GM12865 (cell line): ENCODE measurements around the gene GNAI1.

Experiments
- DNase-seq: peaks from one replicate; pipeline ENCODE4 v3.0.0; 2010; ENCODE audit warnings: low read depth
- H3K4me3 ChIP-seq: 2 replicates; pipeline ENCODE4 v1.5.1; 2011; ENCODE audit warnings: mild to moderate bottlenecking, low read depth, low read length, control low read depth
- CTCF ChIP-seq: IDR thresholded peaks from 2 replicates; pipeline ENCODE4 v1.5.1; 2011; ENCODE audit warnings: low read length, control low read depth, low read depth, inconsistent platforms; ENCODE audit not compliant: insufficient read depth; ENCODE audit errors: missing control alignments

Gene GNAI1

DNA sequence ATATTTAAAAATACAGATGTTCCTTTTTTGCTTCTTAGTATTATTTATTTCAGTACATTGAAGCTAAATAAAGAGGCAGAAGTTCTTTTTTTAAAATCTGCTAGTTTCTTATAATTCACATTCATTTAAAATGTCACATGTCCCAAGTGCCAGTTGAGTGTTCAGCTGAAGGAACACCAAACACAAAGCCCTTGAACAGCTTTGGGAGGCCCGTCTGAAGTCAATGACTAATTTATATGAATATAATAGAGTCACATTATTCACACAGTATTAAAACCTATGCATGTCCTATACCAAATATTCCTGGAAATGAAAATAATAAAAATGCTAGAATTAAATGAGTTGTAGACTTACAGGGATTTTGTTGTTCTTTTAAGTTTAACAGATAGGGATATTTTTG lies 70.3 kb downstream of the GNAI1 start:
- TF ChIP-seq CTCF, result no peak

DNA sequence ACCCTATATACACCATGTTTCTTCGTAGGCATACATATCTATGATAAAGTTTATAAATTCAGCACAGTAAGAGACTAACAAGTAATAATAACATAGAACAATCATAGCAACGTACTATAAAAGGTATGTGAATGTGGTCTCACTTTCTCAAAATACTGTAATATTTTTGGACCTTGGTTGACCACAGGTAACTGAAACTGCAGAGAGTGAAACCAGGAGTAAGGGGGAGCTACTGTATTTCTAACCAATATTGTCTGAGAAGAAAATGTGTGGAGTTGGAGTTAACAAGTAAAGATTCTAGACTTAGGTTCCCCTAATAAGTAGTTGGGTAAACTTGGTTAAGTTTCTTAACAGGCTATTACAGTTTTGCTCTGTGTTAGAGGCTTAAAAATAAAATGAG lies 72.1 kb downstream of the GNAI1 start:
- no peak for TF ChIP-seq CTCF
- peak; percentile 17 for DNase-seq
- H3K4me3 ChIP-seq, result no peak overlapping the region

More for the DNA sequence above, 70.3 kb downstream of the GNAI1 start:
- H3K4me3 ChIP-seq, result no peak overlapping the region
- DNase-seq, result no peak

DNA sequence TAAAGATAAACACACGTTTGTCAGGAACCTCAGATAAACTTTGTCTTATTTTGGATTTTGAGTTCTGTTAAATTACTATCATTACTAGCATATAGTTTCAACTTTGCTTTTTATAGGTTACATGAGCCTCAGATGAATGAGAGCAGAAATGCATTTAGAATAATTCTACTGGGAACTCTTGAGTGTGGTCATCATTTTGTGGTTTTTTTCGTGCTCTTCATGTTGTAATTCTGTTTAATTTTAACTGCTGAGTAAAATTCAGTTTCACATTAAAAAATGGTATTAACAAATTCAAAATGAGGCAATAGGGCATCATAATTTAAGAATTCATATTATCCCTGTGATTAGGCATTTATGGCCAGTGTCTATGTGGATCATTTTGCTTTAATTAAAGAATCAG lies 72.9 kb downstream of the GNAI1 start:
- H3K4me3 ChIP-seq, result no peak overlapping the region
- DNase-seq, result no peak
- TF ChIP-seq CTCF, result no peak

GRCh38 chr7:80208700-80209099 lies 74.1 kb downstream of the GNAI1 start:
- no peak for DNase-seq
- TF ChIP-seq CTCF, result no peak
- H3K4me3 ChIP-seq, result no peak overlapping the region

DNA sequence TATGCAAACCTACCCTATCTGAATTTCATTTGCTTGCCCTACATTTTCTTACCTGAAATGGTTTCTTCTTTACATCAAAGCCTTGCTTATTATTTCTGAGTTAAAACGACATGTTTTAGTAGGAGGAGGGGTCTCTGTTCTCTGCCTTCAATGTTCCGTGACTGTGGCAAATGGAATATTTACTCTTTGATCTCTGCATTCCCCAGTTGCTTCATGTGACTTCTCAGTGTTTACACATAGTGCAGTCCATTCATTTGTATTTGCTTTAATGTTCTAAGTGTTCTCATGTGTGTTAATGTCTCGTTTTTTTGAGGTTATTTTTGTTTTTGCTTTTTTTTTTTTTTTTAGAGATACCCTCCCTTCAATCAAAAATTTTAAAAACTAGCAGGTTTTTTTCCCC lies 75.8 kb downstream of the GNAI1 start:
- no peak for DNase-seq
- no peak overlapping the region for H3K4me3 ChIP-seq
- no peak for TF ChIP-seq CTCF

GRCh38 chr7:80213814-80214213 lies 79.2 kb downstream of the GNAI1 start:
- no peak for DNase-seq

More at GRCh38 chr7:80213814-80214213, 79.2 kb downstream of the GNAI1 start:
- no peak overlapping the region for H3K4me3 ChIP-seq
- TF ChIP-seq CTCF, result no peak
